NCI-H748 (cell line): ENCODE results near the gene SPNS2.

Experiments used
- DNase-seq: peaks from one replicate; lab custom pipeline; 2025; ENCODE audit not compliant: unreplicated experiment; lab: John Stamatoyannopoulos, UW

Gene SPNS2

DNA sequence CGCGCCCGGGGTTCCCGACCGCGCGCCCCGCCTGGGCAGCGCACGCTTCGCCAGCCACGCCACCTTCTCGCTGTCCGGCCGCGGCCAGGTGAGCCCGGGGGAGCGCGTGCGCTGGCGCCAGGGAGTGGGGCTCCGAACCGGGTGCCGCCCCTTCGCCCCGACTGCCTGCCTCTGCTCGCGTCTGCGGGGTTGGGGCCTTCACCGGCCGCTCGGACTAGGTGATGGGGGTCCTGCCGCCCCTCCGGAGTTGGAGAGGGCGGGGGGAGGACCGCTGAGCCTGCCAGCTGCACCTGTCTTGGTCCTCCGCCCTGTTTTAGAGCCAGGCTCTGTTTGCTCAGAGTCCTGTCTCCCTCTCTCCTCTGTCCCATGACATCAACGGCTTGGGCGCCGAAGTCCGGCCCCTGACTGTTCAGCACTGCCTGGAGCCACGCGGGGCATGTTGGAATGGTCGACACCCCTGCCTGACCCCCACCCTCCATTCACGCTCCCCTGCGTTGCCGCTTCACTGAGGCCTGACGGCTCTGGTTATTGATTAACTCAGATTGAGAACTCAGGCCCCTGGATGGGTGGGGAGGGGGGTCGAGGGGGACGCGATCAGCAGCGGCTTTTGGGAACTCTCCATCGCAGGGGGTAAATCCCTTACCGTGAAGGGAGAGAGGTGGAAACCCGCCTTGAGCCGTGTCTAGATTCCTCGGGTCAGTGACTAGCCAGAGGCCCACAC lies 86.4 kb downstream of the SPNS2 start:
- no peak for DNase-seq

DNA sequence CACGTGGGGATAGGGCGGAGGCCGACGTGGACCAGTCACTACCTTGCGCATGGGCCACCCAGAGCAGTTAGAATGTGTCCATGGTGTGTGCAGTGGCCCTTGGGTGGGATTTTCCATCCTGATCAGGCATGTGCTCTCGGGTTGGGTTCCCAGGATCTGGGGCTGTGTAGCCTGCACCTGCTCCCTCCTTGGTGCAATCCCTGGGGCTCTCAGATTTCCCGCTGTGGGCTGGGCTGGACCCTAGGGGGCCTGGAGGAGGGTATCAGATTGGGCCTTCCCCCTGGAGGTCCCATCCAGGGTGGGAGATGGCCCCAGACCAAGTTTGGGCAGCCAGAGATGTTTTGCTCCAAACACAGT lies 86.9 kb downstream of the SPNS2 start:
- DNase-seq: no peak

DNA sequence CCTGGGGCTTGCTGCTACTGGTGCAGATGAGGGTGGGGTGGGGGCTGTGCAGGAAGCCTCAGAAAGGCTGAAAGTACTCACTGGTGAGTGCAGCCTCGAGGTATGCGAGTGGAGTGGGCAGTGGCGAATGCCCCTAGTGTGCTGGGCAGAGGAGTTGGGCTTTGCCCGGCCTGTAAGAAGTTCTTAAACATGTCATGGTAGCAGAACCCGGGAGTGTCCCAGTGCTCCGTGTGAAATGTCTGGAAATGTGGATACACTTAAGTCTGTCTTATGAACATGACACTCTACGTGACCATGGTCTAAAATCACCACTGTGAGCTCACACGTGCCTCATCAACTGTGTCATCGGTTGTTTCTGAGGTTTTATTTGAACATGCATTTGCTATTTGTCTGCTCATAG lies 87.4 kb downstream of the SPNS2 start:
- no peak for DNase-seq

DNA sequence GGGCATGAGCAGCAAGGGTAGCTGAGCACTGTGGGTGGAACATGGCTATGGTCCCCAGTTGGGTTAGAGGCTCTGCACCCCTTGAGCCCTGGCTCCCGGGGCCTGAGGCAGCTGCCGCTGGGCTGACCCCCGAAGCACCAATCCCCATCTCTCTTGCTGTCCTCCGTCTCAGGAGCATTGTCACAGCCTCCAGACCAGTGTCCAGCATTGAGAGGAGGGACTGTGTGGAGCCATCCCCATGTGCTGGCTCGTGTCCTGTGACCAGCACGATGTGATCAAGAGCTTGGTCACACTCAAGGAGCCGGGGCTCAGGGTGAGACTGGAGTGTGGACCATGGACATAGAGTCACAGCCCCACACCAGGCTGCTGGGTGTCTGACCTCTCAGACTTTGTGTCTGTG lies 88.5 kb downstream of the SPNS2 start:
- no peak for DNase-seq

DNA sequence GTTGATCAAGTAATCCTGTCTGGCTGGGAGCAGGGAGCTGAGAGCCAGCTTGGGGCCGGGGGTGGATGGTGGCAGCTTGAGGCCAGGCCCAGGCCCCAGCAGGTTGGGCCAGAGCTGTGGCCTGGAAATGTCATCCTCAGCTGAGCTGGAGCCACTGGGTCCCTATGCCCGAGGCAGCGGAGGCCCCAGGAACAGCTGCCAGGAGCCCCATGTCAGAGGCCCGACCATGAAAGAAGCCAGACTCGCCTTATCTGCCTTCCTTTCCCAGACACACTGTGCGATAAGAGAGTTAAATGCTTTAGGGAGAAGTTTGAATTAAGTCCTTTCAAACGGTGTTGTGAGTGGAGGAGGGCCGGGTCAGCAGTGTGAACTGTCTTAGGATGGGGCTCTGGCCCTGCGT lies 89.1 kb downstream of the SPNS2 start:
- no peak for DNase-seq

DNA sequence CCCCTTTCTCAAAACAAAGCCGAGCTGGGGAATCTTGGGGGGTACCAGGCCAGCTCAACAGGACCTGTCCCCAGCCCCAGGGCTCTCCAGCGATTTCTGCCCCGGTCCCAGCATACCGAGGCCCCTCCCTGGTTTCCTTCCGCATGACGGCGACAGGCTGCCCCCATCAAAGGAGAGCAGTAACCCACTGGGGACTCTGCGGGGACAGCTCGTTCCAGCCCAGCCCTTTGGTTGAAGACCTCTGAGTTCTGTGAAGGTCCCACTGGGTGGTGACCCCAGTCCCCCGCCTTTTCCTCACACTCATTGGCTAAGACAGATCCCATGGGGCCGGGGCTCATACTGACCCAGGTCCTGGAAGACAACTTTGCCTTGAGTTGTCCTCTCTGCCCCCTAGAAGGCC lies 89.7 kb downstream of the SPNS2 start:
- no peak for DNase-seq
